ENCODE data around the gene REG3A.

The REG3A gene

DNA sequence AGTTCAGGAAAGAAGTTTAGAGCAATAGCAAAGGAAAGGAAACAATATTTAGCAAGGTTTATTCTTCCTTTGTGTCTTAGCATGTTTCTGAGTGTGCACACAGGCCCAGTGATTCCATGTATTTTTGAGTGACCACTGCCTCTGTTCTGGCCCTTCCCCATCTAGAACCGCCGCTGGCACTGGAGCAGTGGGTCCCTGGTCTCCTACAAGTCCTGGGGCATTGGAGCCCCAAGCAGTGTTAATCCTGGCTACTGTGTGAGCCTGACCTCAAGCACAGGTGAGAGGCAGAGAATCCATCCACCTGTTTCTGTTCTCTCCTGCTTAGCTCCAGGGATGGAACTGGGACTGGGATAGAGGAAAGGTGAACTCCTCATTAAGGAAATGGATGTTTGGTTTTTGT lies 36.9 kb downstream of the REG3A start:
- Histone ChIP-seq H3K4me3 (ENCODE audit: low read depth, low read length) (no peak overlapping the region), H3K27me3 (ENCODE audit: control insufficient read depth, insufficient read depth, low read length) (no peaks in the 10 kb centered on the region), H3K9me3 (ENCODE audit: control insufficient read depth, insufficient read depth, low read depth, low read length) (no peaks in the 10 kb centered on the region), H3K9ac (ENCODE audit: low read length) (no peak overlapping the region), H3K27ac (ENCODE audit: low read depth, low read length) (no peak overlapping the region), H3K4me1 (ENCODE audit: control insufficient read depth, insufficient read depth, low read length) (no peaks in the 10 kb centered on the region), H3K36me3 (ENCODE audit: control insufficient read depth, insufficient read depth, low read length) (no peaks in the 10 kb centered on the region)

DNA sequence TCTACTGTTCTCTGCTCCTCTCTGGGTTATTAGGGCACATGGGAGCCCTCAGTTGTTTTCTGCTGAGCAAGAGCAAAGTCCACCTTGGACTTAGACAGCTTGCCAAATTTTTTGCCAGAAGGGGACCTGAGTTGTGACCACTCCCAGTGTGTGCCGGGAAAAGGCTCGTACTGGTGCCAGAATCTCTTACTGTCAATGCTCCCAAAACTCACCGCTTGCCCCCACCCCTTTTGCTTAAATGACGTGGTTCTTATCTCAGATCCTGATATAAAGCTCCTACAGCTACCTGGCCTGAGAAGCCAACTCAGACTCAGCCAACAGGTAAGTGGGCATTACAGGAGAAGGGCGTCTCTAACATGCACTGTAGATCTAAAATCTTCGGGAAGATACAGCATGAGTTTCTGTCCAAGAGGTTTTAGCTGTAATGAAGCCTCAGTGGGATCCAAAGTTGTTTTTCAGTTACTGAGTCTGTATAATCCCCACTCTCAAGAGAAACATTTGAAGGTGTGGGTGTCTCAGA lies 39.3 kb downstream of the REG3A start, which contains the start of gene REG1A:
Gene REG1A (plus strand): TSS at position 295 of the 520 bp plus-strand sequence. CDS start 374 bp downstream, outside the sequence.
- no peak within 1 kb of the TSS for H3K27ac ChIP-seq (ENCODE audit: low read depth, low read length)
- no peaks in the 10 kb centered on the region for H3K9me3 ChIP-seq (ENCODE audit: control insufficient read depth, insufficient read depth, low read depth, low read length)
- H3K27me3 ChIP-seq (ENCODE audit: control insufficient read depth, insufficient read depth, low read length) = no peaks in the 10 kb centered on the region
- H3K36me3 ChIP-seq (ENCODE audit: control insufficient read depth, insufficient read depth, low read length) = no peaks in the 10 kb centered on the region
- H3K4me1 ChIP-seq (ENCODE audit: control insufficient read depth, insufficient read depth, low read length) = no peaks in the 10 kb centered on the region
- no peak within 1 kb of the TSS for H3K9ac ChIP-seq (ENCODE audit: low read length)
- no peak within 1 kb of the TSS for H3K4me3 ChIP-seq (ENCODE audit: low read depth, low read length)

DNA sequence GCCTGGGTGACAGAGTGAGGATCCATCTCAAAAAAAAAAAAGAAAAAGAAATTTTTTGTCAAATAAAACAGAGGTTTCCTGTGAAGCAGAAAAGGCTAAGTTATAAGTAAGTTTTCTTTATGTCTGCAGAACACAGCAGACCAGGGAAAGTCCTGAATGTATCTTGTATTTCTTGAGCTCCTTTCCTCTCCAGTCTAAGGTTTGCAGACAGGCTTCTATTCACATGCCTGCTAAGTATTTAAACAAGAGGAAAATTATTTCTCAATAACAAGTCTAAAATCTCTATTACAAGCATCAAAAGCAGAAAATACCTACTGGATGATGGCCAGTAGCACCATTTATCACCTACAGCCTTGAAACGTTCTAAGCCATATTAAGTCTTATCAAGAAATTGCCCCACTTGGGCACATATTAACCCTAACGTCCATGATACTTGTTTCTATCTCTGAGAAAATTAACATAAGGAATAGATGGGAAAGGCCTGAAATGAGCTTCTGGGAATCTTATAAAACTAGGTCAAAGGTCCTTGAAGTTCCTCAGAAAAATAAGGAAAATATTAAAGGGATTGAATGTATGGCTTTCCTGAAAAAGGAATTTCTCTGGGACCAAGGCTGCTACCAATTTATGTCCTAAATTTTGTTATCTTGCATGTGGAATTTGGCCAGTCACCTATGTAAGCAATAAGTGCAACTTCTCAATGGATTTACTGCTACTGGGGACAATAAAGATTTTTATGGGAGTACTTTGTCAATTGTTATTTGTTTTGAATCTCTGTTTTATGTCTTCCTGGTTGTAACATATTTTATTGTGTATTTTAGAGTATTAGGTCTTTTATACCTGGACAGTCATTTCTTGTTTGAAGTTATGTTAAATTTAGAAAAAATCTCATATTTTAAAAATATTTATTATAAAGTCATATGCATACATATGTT lies 42.3 kb downstream of the REG3A start:
- H3K4me1 ChIP-seq (ENCODE audit: control insufficient read depth, insufficient read depth, low read length) = no peaks in the 10 kb centered on the region

DNA sequence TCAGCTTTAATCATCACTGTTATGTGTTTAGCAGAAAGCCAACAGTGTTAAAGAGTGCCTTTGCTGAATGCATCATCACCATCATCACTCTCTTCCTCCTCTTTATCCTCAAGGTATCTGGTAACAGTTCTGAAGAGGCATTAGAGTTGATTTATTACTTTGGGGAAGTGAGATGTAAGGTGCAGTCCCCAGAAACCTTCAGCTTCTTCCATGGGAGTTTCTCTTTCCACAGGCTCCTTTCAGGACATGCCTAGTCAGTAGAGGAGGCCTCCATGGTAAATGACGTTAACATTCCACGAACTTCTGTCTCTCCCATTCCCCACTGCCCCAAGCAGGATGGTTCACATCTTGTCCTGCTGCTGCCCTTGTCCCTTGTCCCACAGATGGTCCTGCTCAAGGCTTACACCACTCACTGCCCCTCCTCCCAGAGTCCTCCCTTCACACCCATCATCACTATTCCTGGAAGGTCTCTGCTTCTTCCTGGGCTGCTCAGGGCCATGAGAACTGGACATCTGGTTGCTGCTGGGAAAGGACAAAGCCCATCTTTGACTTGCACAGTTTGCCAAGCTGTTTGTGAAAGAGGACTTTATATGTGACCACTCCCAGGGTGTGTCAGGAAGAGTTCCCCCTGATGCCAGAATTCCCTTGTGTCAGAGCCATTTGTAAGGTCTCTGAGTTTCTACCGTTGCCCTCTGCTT lies 44.6 kb downstream of the REG3A start:
- Histone ChIP-seq H3K9me3 (ENCODE audit: control insufficient read depth, insufficient read depth, low read depth, low read length) (no peaks in the 10 kb centered on the region), H3K36me3 (ENCODE audit: control insufficient read depth, insufficient read depth, low read length) (no peaks in the 10 kb centered on the region), H3K4me3 (ENCODE audit: low read depth, low read length) (no peak overlapping the region), H3K4me1 (ENCODE audit: control insufficient read depth, insufficient read depth, low read length) (no peaks in the 10 kb centered on the region), H3K9ac (ENCODE audit: low read length) (no peak overlapping the region), H3K27me3 (ENCODE audit: control insufficient read depth, insufficient read depth, low read length) (no peaks in the 10 kb centered on the region), H3K27ac (ENCODE audit: low read depth, low read length) (no peak overlapping the region)

More for the DNA sequence above, 42.3 kb downstream of the REG3A start:
- Histone ChIP-seq H3K27me3 (ENCODE audit: control insufficient read depth, insufficient read depth, low read length) (no peaks in the 10 kb centered on the region), H3K27ac (ENCODE audit: low read depth, low read length) (no peak overlapping the region), H3K9me3 (ENCODE audit: control insufficient read depth, insufficient read depth, low read depth, low read length) (no peaks in the 10 kb centered on the region), H3K4me3 (ENCODE audit: low read depth, low read length) (no peak overlapping the region), H3K9ac (ENCODE audit: low read length) (no peak overlapping the region), H3K36me3 (ENCODE audit: control insufficient read depth, insufficient read depth, low read length) (no peaks in the 10 kb centered on the region)

DNA sequence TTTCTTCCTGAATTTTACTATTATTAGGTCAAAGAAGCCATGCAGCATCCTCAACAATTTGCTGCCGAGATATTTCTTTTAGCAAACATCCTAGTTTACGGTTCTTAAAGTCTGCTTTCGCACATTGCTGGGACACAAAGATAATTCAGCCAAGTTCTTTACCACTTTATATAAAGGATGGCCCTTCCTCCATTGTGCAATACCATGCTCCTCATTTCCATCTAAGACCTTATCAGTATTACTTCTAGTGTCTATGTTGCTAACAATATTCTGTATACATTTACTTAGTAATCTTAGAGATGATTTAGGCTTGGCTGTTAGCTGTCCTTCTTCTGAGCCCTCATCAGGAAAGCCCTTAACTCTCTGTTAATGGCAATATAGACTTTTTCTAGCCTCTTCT lies 47.3 kb downstream of the REG3A start:
- no peaks in the 10 kb centered on the region for H3K9me3 ChIP-seq (ENCODE audit: control insufficient read depth, insufficient read depth, low read depth, low read length)
- H3K27ac ChIP-seq (ENCODE audit: low read depth, low read length) = no peak overlapping the region
- no peaks in the 10 kb centered on the region for H3K36me3 ChIP-seq (ENCODE audit: control insufficient read depth, insufficient read depth, low read length)
- no peak overlapping the region for H3K4me3 ChIP-seq (ENCODE audit: low read depth, low read length)
- H3K9ac ChIP-seq (ENCODE audit: low read length) = no peak overlapping the region
- H3K27me3 ChIP-seq (ENCODE audit: control insufficient read depth, insufficient read depth, low read length) = no peaks in the 10 kb centered on the region
- no peaks in the 10 kb centered on the region for H3K4me1 ChIP-seq (ENCODE audit: control insufficient read depth, insufficient read depth, low read length)
